Activated naive CD4-positive, alpha-beta T cell treated with anti-CD3 and anti-CD28 coated beads, Interleukin-2, amount 50 U/mL, for 72 hours (primary cell): ENCODE results near the gene AOC2. TPM values are rescaled to one million over a fixed set of nuclear protein-coding genes. Genes with fewer than 3 reads are reported as not detected.
"Not testable (repeated sequence)": the region's sequence is repeated elsewhere in the genome, so short reads cannot be mapped to it uniquely, and the experiment has no call there.

ENCODE experiments used
- ATAC-seq, 2 donors: fragments of 150-1000 bp; cut with Tn5 transposase; 2 replicates each; pipeline ENCODE4 v1.10.0; 2021; ENCODE audit warnings: mild to moderate bottlenecking in 2 of 2, moderate library complexity in 2 of 2
- DNase-seq, 2 donors: peaks; one replicate each; pipeline ENCODE4 v3.0.0; 2021 to 2022; ENCODE audit warnings: low spot score in 2 of 2
- H3K27ac Mint-ChIP-seq, 2 donors: one replicate each; pipeline ENCODE4 v1.8.0; 2022; ENCODE audit warnings: mild to moderate bottlenecking in 2 of 2, mixed read lengths in 2 of 2
- H3K36me3 Mint-ChIP-seq, 2 donors: one replicate each; pipeline ENCODE4 v1.8.0; 2022; ENCODE audit warnings: mixed read lengths in 2 of 2
- H3K9me3 Mint-ChIP-seq, 2 donors: one replicate each; pipeline ENCODE4 v1.8.0; 2022; ENCODE audit warnings: mixed read lengths in 2 of 2
- total RNA-seq, 2 donors: library from RNA; stranded (reverse); gene quantifications; one replicate each; pipeline ENCODE4 v1.2.3, GENCODE V29; 2022

The AOC2 gene
- total RNA-seq, 2 donors from 2014 or later, result 3.6 to 6.1 TPM

GRCh38 chr17:42883802-42884558, 39.6 kb downstream of the AOC2 start:
- Mint-ChIP-seq H3K27ac (no peak overlapping the region), H3K36me3 (no peaks in the 10 kb centered on the region), H3K9me3 (no peaks in the 10 kb centered on the region)
- ATAC-seq, result no peak
- no peak for DNase-seq

GRCh38 chr17:42885806-42886205, 41.4 kb downstream of the AOC2 start:
- not testable (repeated sequence) for H3K36me3 Mint-ChIP-seq, H3K9me3 Mint-ChIP-seq, H3K27ac Mint-ChIP-seq, ATAC-seq, DNase-seq

- Mint-ChIP-seq H3K9me3 (no peaks in the 10 kb centered on the region), H3K27ac (no peak overlapping the region), H3K36me3 (no peaks in the 10 kb centered on the region)
- DNase-seq, result no peak
- no peak for ATAC-seq
These were observed 42.1 kb downstream of the AOC2 start for GRCh38 chr17:42886283-42887176.

GRCh38 chr17:42889809-42890208, 45.4 kb downstream of the AOC2 start:
- DNase-seq (no peak), ATAC-seq (no peak)
- Mint-ChIP-seq H3K27ac (no peak overlapping the region), H3K36me3 (no peaks in the 10 kb centered on the region), H3K9me3 (no peaks in the 10 kb centered on the region)

GRCh38 chr17:42891539-42892152, 47.3 kb downstream of the AOC2 start:
- Mint-ChIP-seq H3K27ac (no peak overlapping the region), H3K36me3 (no peaks in the 10 kb centered on the region), H3K9me3 (no peaks in the 10 kb centered on the region)
- DNase-seq, result no peak
- ATAC-seq, result no peak

- Mint-ChIP-seq H3K36me3 (no peaks in the 10 kb centered on the region), H3K9me3 (no peaks in the 10 kb centered on the region), H3K27ac (no peak overlapping the region)
- DNase-seq, result no peak
- ATAC-seq, result no peak
These were observed 49.0 kb downstream of the AOC2 start for GRCh38 chr17:42893359-42893758.

- DNase-seq, result no peak
- H3K27ac Mint-ChIP-seq, result no peak overlapping the region
- H3K9me3 Mint-ChIP-seq, result no peaks in the 10 kb centered on the region
- no peaks in the 10 kb centered on the region for H3K36me3 Mint-ChIP-seq
- ATAC-seq, result no peak
These were observed 50.2 kb downstream of the AOC2 start for GRCh38 chr17:42894283-42895184.

- Mint-ChIP-seq H3K9me3 (no peaks in the 10 kb centered on the region), H3K27ac (no peak overlapping the region), H3K36me3 (no peaks in the 10 kb centered on the region)
- ATAC-seq, result no peak
- DNase-seq, result no peak
These were observed 50.8 kb downstream of the AOC2 start for GRCh38 chr17:42895185-42895555.

GRCh38 chr17:42898147-42898811, 53.9 kb downstream of the AOC2 start:
- DNase-seq, result no peak
- Mint-ChIP-seq H3K27ac (no peak overlapping the region), H3K9me3 (no peaks in the 10 kb centered on the region), H3K36me3 (no peaks in the 10 kb centered on the region)
- ATAC-seq, result no peak

- not testable (repeated sequence) for DNase-seq, H3K27ac Mint-ChIP-seq, H3K36me3 Mint-ChIP-seq, ATAC-seq, H3K9me3 Mint-ChIP-seq
These were observed 55.6 kb downstream of the AOC2 start for GRCh38 chr17:42899981-42900380.

Other genes with a start within 250 kb of the AOC2 start
- 10 to 100 TPM; 39.4 to 44.8 TPM for gene RETREG3, start 235.2 kb upstream of the AOC2 start, total RNA-seq
- 100 to 1,000 TPM in 1 of 2 donors, 10 to 100 TPM in 1; 56.3 to 151 TPM for gene TUBG1, start 234.9 kb upstream of the AOC2 start, total RNA-seq
- 10 to 100 TPM; 12.7 to 23.3 TPM for gene TUBG2, start 185.3 kb upstream of the AOC2 start, total RNA-seq
- gene PLEKHH3, start 167.6 kb upstream of the AOC2 start, total RNA-seq, result 1 to 10 TPM; 1.2 to 2.9 TPM
- 1 to 10 TPM in 1 of 2 donors, under 1 TPM in 1; 0.78 to 1.0 TPM for gene CCR10, start 162.7 kb upstream of the AOC2 start, total RNA-seq
- gene CNTNAP1, start 162.0 kb upstream of the AOC2 start, total RNA-seq, result 1 to 10 TPM in 1 of 2 donors, under 1 TPM in 1; 0.43 to 4.4 TPM
- gene EZH1, start 99.5 kb upstream of the AOC2 start, total RNA-seq, result 10 to 100 TPM; 34.2 to 56.9 TPM
- not detected for gene RAMP2, start 83.4 kb upstream of the AOC2 start, total RNA-seq
- 10 to 100 TPM; 58.4 to 62.2 TPM for gene VPS25, start 71.1 kb upstream of the AOC2 start, total RNA-seq
- gene WNK4, start 64.0 kb upstream of the AOC2 start, total RNA-seq, result 1 to 10 TPM in 1 of 2 donors, under 1 TPM in 1; 0.56 to 1.7 TPM
- 10 to 100 TPM; 14.8 to 32.7 TPM for gene COA3, start 45.9 kb upstream of the AOC2 start, total RNA-seq
- gene CNTD1, start 45.7 kb upstream of the AOC2 start, total RNA-seq, result under 1 TPM in 1 of 2 donors, not detected in 1; 0.43 TPM
- gene BECN1, start 20.3 kb upstream of the AOC2 start, total RNA-seq, result 10 to 100 TPM; 84.5 to 86.1 TPM
- 10 to 100 TPM; 79.1 to 95.5 TPM for gene PSME3, start 11.2 kb upstream of the AOC2 start, total RNA-seq
- 1 to 10 TPM; 3.0 to 5.0 TPM for gene AOC3, start 6.6 kb downstream of the AOC2 start, total RNA-seq
- gene G6PC1, start 56.2 kb downstream of the AOC2 start, total RNA-seq, result not detected
- gene AARSD1, start 119.9 kb downstream of the AOC2 start, total RNA-seq, result 10 to 100 TPM; 51.0 to 63.2 TPM
- gene PTGES3L, start 135.5 kb downstream of the AOC2 start, total RNA-seq, result 1 to 10 TPM; 1.1 to 3.6 TPM
- 10 to 100 TPM; 10.7 to 15.2 TPM for gene RUNDC1, start 136.0 kb downstream of the AOC2 start, total RNA-seq
- gene RPL27, start 153.8 kb downstream of the AOC2 start, total RNA-seq, result 1,000 to 10,000 TPM; 1,275 to 1,425 TPM
- 10 to 100 TPM; 33.3 to 62.3 TPM for gene IFI35, start 162.2 kb downstream of the AOC2 start, total RNA-seq
- gene VAT1, start 177.8 kb downstream of the AOC2 start, total RNA-seq, result 10 to 100 TPM; 28.3 to 35.7 TPM
- not detected for gene RND2, start 180.7 kb downstream of the AOC2 start, total RNA-seq